Measurements from ENCODE around the gene TGFBR2. TPM values are rescaled to one million over a fixed set of nuclear protein-coding genes. Genes with fewer than 3 reads are reported as not detected.

The TGFBR2 gene
- total RNA-seq, 2 donors from 2014 or later = 37.7 to 45.9 TPM

DNA sequence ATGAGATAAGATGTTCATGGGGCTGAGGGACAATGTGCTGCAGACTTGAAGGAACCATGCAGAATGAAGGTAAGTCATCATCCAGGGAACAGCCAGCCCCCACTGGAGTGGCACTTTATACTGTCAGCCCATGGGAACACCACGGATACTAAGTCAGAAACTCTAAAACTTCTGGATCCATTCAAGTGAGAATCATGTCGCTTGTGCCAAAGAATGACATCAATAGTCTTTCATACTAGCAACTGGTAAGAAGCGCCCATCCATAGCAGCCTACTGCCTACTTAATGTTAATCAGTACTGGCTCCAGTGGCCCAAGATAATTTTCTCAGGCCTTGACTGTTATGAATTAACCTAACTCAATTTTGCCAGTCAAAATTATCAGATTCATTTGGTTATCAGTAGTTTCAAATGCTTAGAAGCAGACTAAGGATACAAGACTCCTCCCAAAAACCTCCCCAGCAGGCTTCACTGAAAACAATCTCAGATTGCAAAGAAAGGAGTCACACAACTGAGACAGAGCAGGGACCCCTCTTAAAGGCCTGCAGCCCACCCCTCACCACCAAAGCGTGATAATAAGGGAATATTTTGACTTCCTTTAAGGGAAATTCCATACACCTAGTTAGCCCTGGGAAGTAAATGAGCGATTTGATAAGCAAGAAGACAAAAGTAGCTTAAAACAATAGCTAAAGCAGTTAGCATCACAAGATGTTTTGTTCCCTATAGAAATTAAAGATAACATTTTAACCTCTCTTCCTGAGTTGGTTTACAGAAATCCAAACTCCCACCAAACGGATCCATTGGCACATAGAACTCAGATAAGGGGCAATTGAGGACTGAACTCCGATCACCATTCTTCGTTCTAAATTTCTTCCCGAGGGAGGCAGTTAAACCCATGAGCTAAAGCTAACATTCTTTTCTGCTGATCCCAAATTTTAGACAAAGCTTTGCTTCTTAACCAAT, 98.8 kb downstream of the TGFBR2 start:
- no peak overlapping the region for H3K27ac Mint-ChIP-seq
- no peak for DNase-seq
- ATAC-seq (replicated peaks in 1 of 2) = no peak
- peaks cover 5% of the 10 kb centered on the region for H3K4me1 Mint-ChIP-seq (ENCODE audit: low read depth)
- no peak overlapping the region for H3K4me3 Mint-ChIP-seq
- no peaks in the 10 kb centered on the region for H3K27me3 Mint-ChIP-seq (ENCODE audit: low read depth)
- H3K9me3 Mint-ChIP-seq = peaks cover 0 to 11% of the 10 kb centered on the region in 2 donors
- H3K36me3 Mint-ChIP-seq (ENCODE audit: insufficient read depth in 2 of 2) = peaks cover 4 to 7% of the 10 kb centered on the region in 2 donors

DNA sequence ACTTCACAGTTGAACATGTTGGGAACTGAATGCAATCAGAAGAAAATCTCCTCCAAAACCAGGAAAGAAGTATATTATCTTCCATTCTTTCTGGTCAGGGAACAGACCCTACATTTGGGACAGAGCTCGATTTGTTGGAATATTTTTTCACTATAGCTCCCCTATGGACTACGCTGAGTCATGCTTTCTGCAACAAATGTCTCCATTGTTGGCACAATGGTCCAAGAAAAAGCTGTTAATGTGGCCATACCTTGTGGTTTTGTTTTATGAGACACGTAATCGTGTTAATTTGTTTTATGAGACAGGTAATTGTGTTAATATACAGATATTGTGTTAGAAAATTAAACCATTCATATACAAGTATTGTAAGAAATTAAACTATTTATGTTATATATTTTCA, 101.4 kb downstream of the TGFBR2 start:
- H3K4me1 Mint-ChIP-seq (ENCODE audit: low read depth) = peaks cover 9% of the 10 kb centered on the region

DNA sequence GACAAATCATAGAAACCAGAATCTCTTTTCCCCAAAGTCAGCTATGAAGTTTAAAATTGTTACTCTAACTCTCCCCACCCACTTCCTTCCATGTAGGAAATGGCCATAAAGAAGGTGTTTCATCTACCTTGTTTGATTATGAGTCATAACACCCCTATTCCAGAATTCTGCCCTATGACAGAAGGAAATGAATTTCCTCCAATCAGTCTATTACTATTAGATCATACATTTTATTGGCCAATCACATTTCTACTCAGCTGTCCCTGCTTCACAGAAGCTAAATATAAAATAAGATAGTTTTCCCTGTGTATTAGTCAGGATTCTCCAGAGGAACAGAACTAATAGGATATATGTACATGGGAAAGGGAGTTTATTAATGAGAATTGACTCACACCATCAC, 102.1 kb downstream of the TGFBR2 start:
- Mint-ChIP-seq H3K9me3 (peaks cover 0 to 11% of the 10 kb centered on the region in 2 donors), H3K27me3 (ENCODE audit: low read depth) (no peaks in the 10 kb centered on the region), H3K27ac (no peak overlapping the region), H3K4me1 (ENCODE audit: low read depth) (peaks cover 12% of the 10 kb centered on the region), H3K36me3 (ENCODE audit: insufficient read depth in 2 of 2) (peaks cover 4 to 7% of the 10 kb centered on the region in 2 donors), H3K4me3 (no peak overlapping the region)
- DNase-seq = no peak
- no peak for ATAC-seq (replicated peaks in 1 of 2)

More for the DNA sequence above, 101.4 kb downstream of the TGFBR2 start:
- ATAC-seq (replicated peaks in 1 of 2) (no peak), DNase-seq (no peak)
- Mint-ChIP-seq H3K9me3 (peaks cover 0 to 11% of the 10 kb centered on the region in 2 donors), H3K36me3 (ENCODE audit: insufficient read depth in 2 of 2) (peaks cover 4 to 7% of the 10 kb centered on the region in 2 donors), H3K4me3 (no peak overlapping the region), H3K27me3 (ENCODE audit: low read depth) (no peaks in the 10 kb centered on the region), H3K27ac (no peak overlapping the region)

DNA sequence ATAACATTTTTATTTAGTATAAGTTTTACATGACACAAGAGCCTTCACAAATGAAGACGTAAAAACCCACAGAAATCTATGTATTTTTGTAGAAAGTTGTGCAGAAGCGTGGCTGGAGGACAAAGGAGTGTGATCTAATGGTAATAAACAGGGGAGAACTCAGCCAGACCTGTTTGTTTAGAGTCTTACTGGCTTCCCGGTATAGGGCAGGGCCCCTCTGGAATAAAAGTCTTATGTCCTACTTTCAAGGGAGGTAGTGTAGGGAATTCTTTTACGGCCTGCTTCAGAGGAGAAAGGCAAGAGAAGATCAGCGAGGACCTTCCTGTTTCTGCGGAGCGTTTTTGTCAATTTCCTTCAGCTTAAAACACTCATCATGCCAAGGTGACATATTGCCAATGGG, 103.6 kb downstream of the TGFBR2 start:
- DNase-seq (no peak), ATAC-seq (replicated peaks in 1 of 2) (no peak)
- peaks cover 0 to 9% of the 10 kb centered on the region in 2 donors for H3K9me3 Mint-ChIP-seq
- H3K4me1 Mint-ChIP-seq (ENCODE audit: low read depth) = peaks cover 12% of the 10 kb centered on the region
- H3K27me3 Mint-ChIP-seq (ENCODE audit: low read depth) = no peaks in the 10 kb centered on the region
- H3K27ac Mint-ChIP-seq = no peak overlapping the region
- H3K4me3 Mint-ChIP-seq = no peak overlapping the region
- peaks cover 4 to 7% of the 10 kb centered on the region in 2 donors for H3K36me3 Mint-ChIP-seq (ENCODE audit: insufficient read depth in 2 of 2)

DNA sequence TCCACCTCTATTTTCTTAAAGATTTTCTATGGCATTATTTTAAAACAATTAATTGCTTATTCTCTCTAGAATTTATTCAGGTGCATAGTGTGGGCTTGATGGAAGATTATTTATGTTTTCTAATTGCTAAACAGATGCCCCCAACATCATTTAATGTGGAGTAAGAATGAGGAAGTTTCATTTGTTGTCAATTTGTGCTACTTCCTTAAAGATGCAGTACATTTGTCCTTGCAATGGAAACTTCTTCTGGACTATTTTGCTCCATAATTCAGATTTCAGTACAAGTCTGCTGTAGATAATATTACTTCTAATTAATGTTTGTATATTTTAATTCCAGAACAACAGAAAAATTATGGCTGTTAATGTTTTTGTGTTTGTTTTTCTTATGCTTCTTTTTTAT, 104.8 kb downstream of the TGFBR2 start:
- ATAC-seq (replicated peaks in 1 of 2) (no peak), DNase-seq (no peak)
- no peaks in the 10 kb centered on the region for H3K27me3 Mint-ChIP-seq (ENCODE audit: low read depth)
- peaks cover 12% of the 10 kb centered on the region for H3K4me1 Mint-ChIP-seq (ENCODE audit: low read depth)
- H3K36me3 Mint-ChIP-seq (ENCODE audit: insufficient read depth in 2 of 2) = peaks cover 4 to 7% of the 10 kb centered on the region in 2 donors
- no peak overlapping the region for H3K27ac Mint-ChIP-seq
- H3K4me3 Mint-ChIP-seq = no peak overlapping the region
- peaks cover 0 to 9% of the 10 kb centered on the region in 2 donors for H3K9me3 Mint-ChIP-seq

DNA sequence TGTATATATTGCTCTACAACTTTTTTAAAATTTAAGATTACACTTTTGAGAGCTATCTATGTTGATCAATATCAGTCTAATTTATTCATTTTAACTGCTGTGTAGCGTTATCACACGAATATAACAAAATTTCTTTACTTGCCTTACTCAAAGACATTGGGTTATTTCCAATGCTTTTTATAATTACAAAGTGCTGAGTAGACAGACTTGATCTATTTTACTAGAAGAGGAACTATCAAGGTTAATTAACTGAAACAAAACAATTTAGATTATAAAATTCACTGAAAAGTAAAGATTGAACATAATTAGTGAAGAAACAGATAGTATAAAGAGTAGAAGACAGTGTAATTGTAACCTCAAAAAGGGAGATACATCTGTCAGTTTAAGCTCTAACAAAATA, 105.5 kb downstream of the TGFBR2 start:
- ATAC-seq (replicated peaks in 1 of 2) (no peak), DNase-seq (no peak)
- H3K36me3 Mint-ChIP-seq (ENCODE audit: insufficient read depth in 2 of 2) = peaks cover 3 to 4% of the 10 kb centered on the region in 2 donors
- H3K27me3 Mint-ChIP-seq (ENCODE audit: low read depth) = no peaks in the 10 kb centered on the region
- H3K4me3 Mint-ChIP-seq = no peak overlapping the region
- peaks cover 12% of the 10 kb centered on the region for H3K4me1 Mint-ChIP-seq (ENCODE audit: low read depth)
- H3K27ac Mint-ChIP-seq = no peak overlapping the region
- H3K9me3 Mint-ChIP-seq = peaks cover 0 to 6% of the 10 kb centered on the region in 2 donors

DNA sequence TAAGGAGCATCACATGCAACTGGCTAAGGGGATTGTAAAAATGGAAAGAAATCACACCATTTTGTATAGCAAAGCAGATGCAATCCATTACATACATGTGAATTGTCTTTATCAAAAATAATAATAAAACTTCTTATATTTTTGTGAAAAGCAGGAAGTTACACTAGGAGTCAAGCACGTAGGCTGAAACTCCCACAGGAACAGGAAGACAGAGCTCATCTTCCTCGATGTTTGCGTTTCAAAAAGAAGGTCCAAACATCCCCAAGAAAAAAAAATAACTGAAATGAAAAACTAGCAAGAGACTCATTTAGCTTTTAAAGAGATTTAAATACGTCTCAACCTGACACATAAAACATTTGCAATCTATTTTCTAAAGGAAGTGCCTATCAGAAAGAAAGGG, 106.6 kb downstream of the TGFBR2 start:
- no peaks in the 10 kb centered on the region for H3K27me3 Mint-ChIP-seq (ENCODE audit: low read depth)
- H3K4me3 Mint-ChIP-seq = no peak overlapping the region
- peaks cover 12% of the 10 kb centered on the region for H3K4me1 Mint-ChIP-seq (ENCODE audit: low read depth)
- DNase-seq = no peak
- no peaks in the 10 kb centered on the region for H3K36me3 Mint-ChIP-seq (ENCODE audit: insufficient read depth in 2 of 2)
- ATAC-seq (replicated peaks in 1 of 2) = no peak
- H3K27ac Mint-ChIP-seq = no peak overlapping the region
- H3K9me3 Mint-ChIP-seq = peaks cover 0 to 3% of the 10 kb centered on the region in 2 donors

DNA sequence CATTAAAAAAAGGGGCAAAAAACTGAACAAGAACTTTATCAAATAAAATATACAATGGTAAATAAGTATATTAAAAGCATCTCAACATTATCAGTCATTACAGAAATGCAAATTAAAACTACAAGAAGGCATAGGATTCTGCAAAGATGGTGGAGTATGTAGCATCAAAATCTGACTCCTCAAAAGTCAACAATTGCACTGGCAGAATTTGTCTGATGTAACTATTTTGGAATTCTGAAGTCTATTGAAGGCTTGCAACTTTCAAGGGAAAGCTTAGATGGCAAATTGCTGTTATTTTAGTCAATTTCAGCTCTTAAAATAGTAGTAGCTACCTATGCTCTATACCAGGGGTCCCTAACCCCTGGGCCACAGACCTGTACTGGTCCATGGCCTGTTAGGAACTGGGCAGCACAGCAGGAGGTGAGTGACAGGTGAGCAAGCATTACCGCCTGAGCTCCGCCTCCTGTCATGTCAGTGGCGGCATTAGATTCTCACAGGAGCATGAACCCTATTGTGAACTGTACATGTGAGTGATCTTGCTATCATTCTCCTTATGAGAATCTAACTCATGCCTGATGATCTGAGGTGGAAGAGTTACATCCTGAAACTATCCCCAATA, 107.6 kb downstream of the TGFBR2 start:
- Mint-ChIP-seq H3K27me3 (ENCODE audit: low read depth) (no peaks in the 10 kb centered on the region), H3K4me1 (ENCODE audit: low read depth) (peaks cover 7% of the 10 kb centered on the region), H3K27ac (no peak overlapping the region), H3K36me3 (ENCODE audit: insufficient read depth in 2 of 2) (no peaks in the 10 kb centered on the region), H3K4me3 (no peak overlapping the region), H3K9me3 (peaks cover 0 to 3% of the 10 kb centered on the region in 2 donors)
- ATAC-seq (replicated peaks in 1 of 2) = no peak
- DNase-seq = no peak

DNA sequence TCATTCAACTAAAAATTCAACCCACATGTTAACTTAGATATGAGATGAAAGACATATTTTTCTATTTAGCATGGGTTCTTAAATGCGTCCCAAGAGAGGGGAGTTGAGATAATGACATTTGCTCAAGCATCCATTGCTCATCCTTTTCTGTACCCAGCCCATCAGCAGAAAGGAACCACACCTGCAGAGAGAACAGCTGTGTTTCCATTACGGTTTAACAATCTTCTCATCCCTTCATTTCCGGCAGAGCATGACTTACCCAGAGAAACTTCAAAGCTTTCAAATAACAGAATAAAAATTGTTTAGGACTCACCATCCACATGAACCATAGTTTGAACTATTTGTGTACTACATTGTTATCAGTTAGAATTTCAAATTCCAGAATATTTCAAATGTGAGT, 113.1 kb downstream of the TGFBR2 start:
- H3K4me3 Mint-ChIP-seq = no peak overlapping the region
- ATAC-seq (replicated peaks in 1 of 2) (no peak), DNase-seq (no peak)
- no peaks in the 10 kb centered on the region for H3K4me1 Mint-ChIP-seq (ENCODE audit: low read depth)
- no peaks in the 10 kb centered on the region for H3K27me3 Mint-ChIP-seq (ENCODE audit: low read depth)
- H3K27ac Mint-ChIP-seq = no peak overlapping the region
- H3K9me3 Mint-ChIP-seq = peaks cover 0 to 3% of the 10 kb centered on the region in 2 donors
- H3K36me3 Mint-ChIP-seq (ENCODE audit: insufficient read depth in 2 of 2) = no peaks in the 10 kb centered on the region

DNA sequence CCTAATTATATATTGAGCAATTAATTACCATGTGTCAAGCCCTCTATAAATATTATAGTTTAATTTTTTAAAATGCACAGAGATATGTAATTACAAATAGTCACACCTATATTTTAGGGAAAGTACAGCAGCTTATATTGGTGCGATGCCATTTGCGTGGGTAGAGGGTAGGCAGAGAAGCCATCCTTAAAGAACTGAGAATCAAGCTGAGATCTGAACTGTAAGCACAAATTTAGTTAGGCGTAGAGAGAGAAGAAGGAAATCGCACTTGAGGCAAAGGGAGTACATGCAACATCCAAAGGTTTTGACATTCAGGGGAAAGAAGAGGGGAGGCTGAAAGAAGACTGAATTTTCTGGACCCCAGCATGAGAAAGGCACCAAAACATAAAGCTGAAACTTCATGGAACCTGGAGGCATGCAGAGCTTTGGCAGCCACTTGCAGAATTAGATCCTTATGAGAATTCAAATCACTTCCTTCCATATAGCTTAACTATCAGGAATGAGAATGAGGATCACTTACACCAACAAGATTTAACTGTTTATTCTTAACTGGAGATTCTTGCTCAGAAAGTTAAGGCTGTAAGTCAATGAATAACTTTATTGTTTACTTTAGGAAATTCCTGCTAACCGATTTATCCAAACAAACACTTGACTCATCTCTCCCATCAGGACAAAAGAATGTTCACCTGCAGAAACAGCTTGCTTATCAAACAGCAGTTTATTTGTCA, 114.3 kb downstream of the TGFBR2 start:
- no peaks in the 10 kb centered on the region for H3K27me3 Mint-ChIP-seq (ENCODE audit: low read depth)
- DNase-seq = no peak
- no peaks in the 10 kb centered on the region for H3K4me1 Mint-ChIP-seq (ENCODE audit: low read depth)
- H3K9me3 Mint-ChIP-seq = peaks cover 6 to 8% of the 10 kb centered on the region in 2 donors
- ATAC-seq (replicated peaks in 1 of 2) = no peak
- H3K27ac Mint-ChIP-seq = no peak overlapping the region
- no peak overlapping the region for H3K4me3 Mint-ChIP-seq
- peaks cover 0 to 1% of the 10 kb centered on the region in 2 donors for H3K36me3 Mint-ChIP-seq (ENCODE audit: insufficient read depth in 2 of 2)

DNA sequence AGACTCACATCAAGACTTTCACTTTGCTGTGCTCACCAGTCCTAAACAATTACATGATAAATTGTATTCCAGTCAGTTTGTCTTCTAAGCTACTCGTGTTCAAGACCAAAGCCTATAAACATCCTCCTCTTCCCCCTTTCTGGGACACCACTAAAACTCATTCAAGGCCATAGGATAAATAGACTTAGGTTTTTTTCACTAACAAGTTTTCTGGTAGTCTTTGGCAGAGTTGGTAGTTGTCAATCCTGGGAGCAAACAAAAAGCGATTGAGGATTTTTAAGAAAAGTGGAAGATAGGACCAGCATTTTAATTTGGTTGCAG, 114.9 kb downstream of the TGFBR2 start:
- no peaks in the 10 kb centered on the region for H3K4me1 Mint-ChIP-seq (ENCODE audit: low read depth)
- peaks cover 6 to 8% of the 10 kb centered on the region in 2 donors for H3K9me3 Mint-ChIP-seq
- no peak for ATAC-seq (replicated peaks in 1 of 2)
- no peak overlapping the region for H3K27ac Mint-ChIP-seq
- H3K36me3 Mint-ChIP-seq (ENCODE audit: insufficient read depth in 2 of 2) = peaks cover 0 to 1% of the 10 kb centered on the region in 2 donors
- no peak for DNase-seq
- H3K4me3 Mint-ChIP-seq = no peak overlapping the region
- H3K27me3 Mint-ChIP-seq (ENCODE audit: low read depth) = no peaks in the 10 kb centered on the region

DNA sequence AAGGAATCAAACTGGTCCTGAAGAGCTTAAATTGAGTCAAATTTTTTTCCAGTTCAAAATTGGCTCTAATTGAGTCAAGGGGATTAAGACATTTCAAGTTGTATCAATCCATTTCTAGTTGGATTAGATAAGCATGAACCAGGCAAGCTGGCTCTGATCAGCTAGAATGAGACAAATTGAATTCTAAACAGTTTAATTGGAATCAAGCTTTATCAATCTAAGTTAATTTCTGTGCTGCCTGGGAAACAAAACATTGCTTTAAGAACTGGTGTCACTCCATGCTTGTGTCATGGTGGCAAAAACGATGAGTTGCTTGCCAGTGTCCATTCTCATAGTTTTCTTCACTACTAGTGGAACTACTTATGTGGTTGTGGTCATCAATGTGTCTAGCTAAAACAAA, 116.8 kb downstream of the TGFBR2 start:
- H3K27me3 Mint-ChIP-seq (ENCODE audit: low read depth) = no peaks in the 10 kb centered on the region
- H3K27ac Mint-ChIP-seq = no peak overlapping the region
- H3K36me3 Mint-ChIP-seq (ENCODE audit: insufficient read depth in 2 of 2) = peaks cover 0 to 1% of the 10 kb centered on the region in 2 donors
- H3K4me1 Mint-ChIP-seq (ENCODE audit: low read depth) = no peaks in the 10 kb centered on the region
- H3K9me3 Mint-ChIP-seq = peaks cover 6 to 8% of the 10 kb centered on the region in 2 donors
- no peak overlapping the region for H3K4me3 Mint-ChIP-seq
- DNase-seq (no peak), ATAC-seq (replicated peaks in 1 of 2) (no peak)

DNA sequence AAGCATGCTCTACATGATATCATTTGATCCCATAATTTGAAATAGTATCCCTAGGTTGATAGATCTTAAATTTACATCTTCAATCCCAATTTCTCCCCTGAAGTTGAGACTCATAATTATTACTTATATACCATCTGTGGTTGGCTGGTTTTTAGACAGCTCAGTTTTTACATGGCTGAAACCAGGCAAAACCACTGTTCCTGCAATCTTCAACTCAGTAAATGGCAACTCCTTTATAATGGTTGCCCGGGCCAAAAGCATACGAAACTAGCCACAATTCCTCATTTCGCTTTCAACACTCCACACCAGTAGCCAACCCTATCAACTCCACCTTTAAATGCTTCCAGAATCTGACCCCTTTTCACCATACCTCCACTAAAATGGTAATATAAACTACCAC, 118.5 kb downstream of the TGFBR2 start:
- DNase-seq (no peak), ATAC-seq (replicated peaks in 1 of 2) (no peak)
- no peak overlapping the region for H3K27ac Mint-ChIP-seq
- no peaks in the 10 kb centered on the region for H3K27me3 Mint-ChIP-seq (ENCODE audit: low read depth)
- peaks cover 6 to 8% of the 10 kb centered on the region in 2 donors for H3K9me3 Mint-ChIP-seq
- peaks cover 5% of the 10 kb centered on the region for H3K4me1 Mint-ChIP-seq (ENCODE audit: low read depth)
- H3K36me3 Mint-ChIP-seq (ENCODE audit: insufficient read depth in 2 of 2) = peaks cover 0 to 1% of the 10 kb centered on the region in 2 donors
- no peak overlapping the region for H3K4me3 Mint-ChIP-seq

Data from activated T-cell treated with anti-CD3 and anti-CD28 coated beads, Interleukin-2, amount 50 U/mL, for 72 hours (primary cell).